Measurements from ENCODE around the gene WEE2.

- TF ChIP-seq CTCF (IDR thresholded peaks at IDR 0.05) (no peak), POLR2A (IDR thresholded peaks at IDR 0.05) (no peak), POLR2AphosphoS5 (IDR thresholded peaks at IDR 0.05) (no peak), EP300 (IDR thresholded peaks at IDR 0.05) (no peak)
Measured at GRCh38 chr7:141700296-141700847, 7.8 kb upstream of the WEE2 start.

All from upper lobe of left lung (tissue), 4 donors.